Breast epithelium (tissue), 3 donors: ENCODE results near the gene DCAF8.

Source experiments
- CTCF ChIP-seq, 3 donors: fragments of 450-650 bp; IDR thresholded peaks; one replicate each; pipeline ENCODE4 v1.5.1; 2016 to 2017; ENCODE audit warnings: antibody characterized with exemption in 3 of 3, mild to moderate bottlenecking in 3 of 3, moderate library complexity in 3 of 3
- POLR2A ChIP-seq: fragments of 450-650 bp; IDR thresholded peaks from one replicate; pipeline ENCODE4 v1.6.1; 2016; ENCODE audit warnings: antibody characterized with exemption, mild to moderate bottlenecking, moderate library complexity
- POLR2AphosphoS5 ChIP-seq, 3 donors: sonication (generic); formaldehyde crosslinking; IDR thresholded peaks; one replicate each; pipeline ENCODE4 v1.6.1; 2017; ENCODE audit warnings: antibody characterized with exemption in 3 of 3

GRCh38 chr1:160186729-160187128 lies 75.6 kb downstream of the DCAF8 start:
- no peak for TF ChIP-seq CTCF (IDR thresholded peaks at IDR 0.05)
- TF ChIP-seq POLR2AphosphoS5 (IDR thresholded peaks at IDR 0.05): no peak
- TF ChIP-seq POLR2A: no peak
